ENCODE measurements around the gene TRAPPC3.

- TF ChIP-seq CTCF (conservative IDR thresholded peaks at IDR 0.05 in 1 of 2, IDR thresholded peaks at IDR 0.05 in 1 of 2; ENCODE audit: extremely low read depth in 1 of 2, insufficient read depth in 1 of 2, low read depth in 1 of 2, low read length in 2 of 2) (no peak), EZH2 (IDR thresholded peaks at IDR 0.05; ENCODE audit: borderline replicate concordance, low read length) (no peak)
Observed at GRCh38 chr1:36164361-36164760, 15.1 kb upstream of the TRAPPC3 start.
